GM12874 (cell line): ENCODE data around the gene PRR14.

ENCODE experiments used
- TF ChIP-seq, protein P1 (sequence below): IDR thresholded peaks from 2 replicates; pipeline ENCODE4 v1.5.1; 2011; ENCODE audit warnings: low read depth, mild to moderate bottlenecking, control low read depth, low read length, moderate library complexity; ENCODE audit not compliant: insufficient read depth

The PRR14 gene

DNA sequence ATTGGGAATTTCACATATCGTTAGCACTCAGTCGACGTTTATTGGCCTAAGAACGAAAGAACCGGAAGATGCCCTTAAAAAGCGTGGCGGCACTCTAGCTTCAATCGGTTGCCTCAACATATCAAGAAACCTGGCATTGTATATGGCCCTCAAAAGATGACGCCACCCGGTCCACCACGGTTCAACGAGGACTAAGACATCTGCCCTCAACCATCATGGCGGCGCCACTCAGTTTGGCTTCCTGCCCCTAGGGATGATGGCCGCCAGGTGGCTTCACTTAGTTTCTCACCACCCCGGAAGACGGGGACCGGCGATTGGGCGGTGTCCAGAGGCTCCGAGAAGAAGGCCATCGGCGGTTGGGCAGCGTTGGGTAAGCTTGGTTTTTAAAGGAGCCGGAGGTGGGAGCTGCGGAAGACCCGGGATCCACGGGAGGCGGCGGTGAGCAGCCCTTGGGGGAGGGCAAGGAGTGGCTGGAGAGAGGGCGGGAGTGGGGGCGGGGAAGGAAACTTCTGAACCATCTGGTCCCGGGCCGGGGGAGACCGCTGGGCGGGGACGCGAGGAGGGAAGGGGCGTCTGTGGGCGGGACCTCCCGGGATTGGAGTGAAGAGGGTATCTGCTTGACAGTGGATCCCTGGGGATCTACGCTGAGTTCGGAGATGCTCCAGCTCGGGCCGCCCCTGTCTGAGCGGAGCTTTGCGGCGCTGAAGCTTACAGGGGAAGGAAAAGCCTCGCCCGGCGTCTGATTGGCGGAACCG, at the start of gene PRR14:
PRR14 (plus strand) TSS at position 592 of the 755 bp plus-strand sequence. CDS start 686 bp downstream, outside the sequence.
- TF ChIP-seq, protein P1, sequence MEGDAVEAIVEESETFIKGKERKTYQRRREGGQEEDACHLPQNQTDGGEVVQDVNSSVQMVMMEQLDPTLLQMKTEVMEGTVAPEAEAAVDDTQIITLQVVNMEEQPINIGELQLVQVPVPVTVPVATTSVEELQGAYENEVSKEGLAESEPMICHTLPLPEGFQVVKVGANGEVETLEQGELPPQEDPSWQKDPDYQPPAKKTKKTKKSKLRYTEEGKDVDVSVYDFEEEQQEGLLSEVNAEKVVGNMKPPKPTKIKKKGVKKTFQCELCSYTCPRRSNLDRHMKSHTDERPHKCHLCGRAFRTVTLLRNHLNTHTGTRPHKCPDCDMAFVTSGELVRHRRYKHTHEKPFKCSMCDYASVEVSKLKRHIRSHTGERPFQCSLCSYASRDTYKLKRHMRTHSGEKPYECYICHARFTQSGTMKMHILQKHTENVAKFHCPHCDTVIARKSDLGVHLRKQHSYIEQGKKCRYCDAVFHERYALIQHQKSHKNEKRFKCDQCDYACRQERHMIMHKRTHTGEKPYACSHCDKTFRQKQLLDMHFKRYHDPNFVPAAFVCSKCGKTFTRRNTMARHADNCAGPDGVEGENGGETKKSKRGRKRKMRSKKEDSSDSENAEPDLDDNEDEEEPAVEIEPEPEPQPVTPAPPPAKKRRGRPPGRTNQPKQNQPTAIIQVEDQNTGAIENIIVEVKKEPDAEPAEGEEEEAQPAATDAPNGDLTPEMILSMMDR, result no peak

- TF ChIP-seq, protein P1, result no peak
Observed at GRCh38 chr16:30601966-30602365, 48.8 kb upstream of the PRR14 start.

GRCh38 chr16:30602616-30603277, 48.0 kb upstream of the PRR14 start:
- TF ChIP-seq, protein P1, result no peak

DNA sequence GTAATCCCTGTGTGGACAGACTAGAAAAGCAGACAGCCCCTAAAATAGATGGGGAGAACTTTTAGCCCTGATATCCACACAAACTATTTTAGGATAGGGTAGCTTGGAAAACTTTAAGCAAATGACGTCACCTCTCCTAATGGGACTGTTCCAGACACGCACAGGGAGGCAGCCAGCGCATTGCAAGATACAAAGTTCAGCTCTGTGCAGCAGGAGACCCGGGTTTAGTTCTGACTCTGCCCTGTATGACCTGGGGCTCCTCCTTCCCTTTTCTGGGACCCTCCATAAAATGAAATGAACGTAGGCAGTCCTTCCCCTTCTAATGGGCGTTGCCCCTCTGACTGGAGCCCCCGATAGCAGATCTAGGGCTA, 46.8 kb upstream of the PRR14 start:
- TF ChIP-seq, protein P1, result no peak

DNA sequence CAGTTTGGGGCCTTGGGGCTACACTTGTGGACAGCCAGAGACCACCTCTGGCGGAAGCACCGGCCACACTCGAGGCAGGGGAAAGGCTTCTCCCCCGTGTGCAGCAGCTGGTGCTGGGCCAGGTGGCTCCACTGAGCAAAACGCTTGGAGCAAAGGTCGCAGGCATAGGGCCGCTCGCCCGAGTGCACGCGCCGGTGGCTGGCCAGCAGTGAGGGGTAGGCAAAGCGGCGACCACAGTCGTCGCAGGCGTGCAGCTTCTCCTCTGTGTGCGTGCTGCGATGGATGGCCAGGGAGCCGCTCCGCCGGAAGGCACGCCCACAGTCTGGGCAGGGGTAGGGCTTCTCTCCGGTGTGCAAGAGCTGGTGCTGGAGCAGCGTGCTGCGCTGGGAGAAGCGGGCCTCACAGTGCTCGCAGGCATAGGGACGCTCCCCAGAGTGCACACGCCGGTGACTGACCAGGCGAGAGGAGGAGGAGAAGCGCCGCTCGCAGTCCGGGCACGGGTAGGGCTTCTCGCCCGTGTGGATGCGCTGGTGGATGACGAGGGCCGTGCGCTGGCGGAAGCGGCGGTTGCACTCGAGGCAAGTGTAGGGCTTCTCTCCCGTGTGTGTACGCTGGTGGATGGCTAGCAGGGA, 46.3 kb upstream of the PRR14 start:
- TF ChIP-seq, protein P1, result no peak

- TF ChIP-seq, protein P1, result no peak
Observed at GRCh38 chr16:30605158-30605557, 45.6 kb upstream of the PRR14 start.

- TF ChIP-seq, protein P1, result no peak
Observed at GRCh38 chr16:30606004-30606403, 44.8 kb upstream of the PRR14 start.
